ENCODE data around the gene SLC6A3.

- TF ChIP-seq POLR2A (IDR thresholded peaks at IDR 0.05) (no peak), CTCF (IDR thresholded peaks at IDR 0.05) (no peak)
Observed at GRCh38 chr5:1391691-1392090, 53.5 kb downstream of the SLC6A3 start.

Data from tibial nerve (tissue), 3 donors.